ENCODE data around the gene LIN37. TPM values are rescaled to one million over a fixed set of nuclear protein-coding genes. Genes with fewer than 3 reads are reported as not detected.
A peak's percentile ranks its signal among the peaks of the same experiment; 100 is the strongest.

LIN37 gene
- total and polyA plus RNA-seq, 7 donors, result 3.1 to 26.8 (median 14.5) TPM

- Histone ChIP-seq H3K27me3 (ENCODE audit: insufficient read depth in 3 of 3, low read length in 2 of 3) (no peaks in the 10 kb centered on the region), H3K4me1 (peaks cover 12% of the 10 kb centered on the region), H3K4me3 (no peak overlapping the region), H3K36me3 (ENCODE audit: insufficient read depth in 1 of 2, low read depth in 1 of 2) (peaks cover 0 to 77% of the 10 kb centered on the region in 2 donors), H3K27ac (peak overlapping the region; percentile 69), H3K9me3 (no peaks in the 10 kb centered on the region)
- WGBS, 3 donors, result 69 to 91% (median 74%) methylated on average over 2 of the region's 2 CpGs
- TF ChIP-seq CTCF (IDR thresholded peaks at IDR 0.05), result no peak
- intact Hi-C loops (cut with DNase I), result loop anchor here in 1 of 2 donors (2.0 kb wide), 1 partner anchor 14 kb away; no protein-coding TSS in a partner anchor
- ATAC-seq (no peak), DNase-seq (no peak)
Measured at GRCh38 chr19:35738887-35739229, 9.5 kb upstream of the LIN37 start.

GRCh38 chr19:35739275-35740107 lies 8.9 kb upstream of the LIN37 start:
- TF ChIP-seq CTCF (IDR thresholded peaks at IDR 0.05), result no peak
- peak overlapping the region; percentile 69 for H3K27ac ChIP-seq
- peaks cover 19% of the 10 kb centered on the region for H3K4me1 ChIP-seq
- ATAC-seq (no peak), DNase-seq (no peak)
- no peaks in the 10 kb centered on the region for H3K9me3 ChIP-seq
- H3K27me3 ChIP-seq (ENCODE audit: insufficient read depth in 3 of 3, low read length in 2 of 3), result no peaks in the 10 kb centered on the region
- intact Hi-C loops (cut with DNase I), result loop anchor here in 1 of 2 donors (2.0 kb wide), 1 partner anchor 15 kb away; no protein-coding TSS in a partner anchor
- peak overlapping the region; percentile 71 for H3K4me3 ChIP-seq
- peaks cover 0 to 75% of the 10 kb centered on the region in 2 donors for H3K36me3 ChIP-seq (ENCODE audit: insufficient read depth in 1 of 2, low read depth in 1 of 2)
- WGBS, 3 donors, result 65 to 66% (median 66%) methylated on average over 24 to 29 of the region's 29 CpGs

GRCh38 chr19:35740108-35740422 lies 8.3 kb upstream of the LIN37 start:
- Histone ChIP-seq H3K27me3 (ENCODE audit: insufficient read depth in 3 of 3, low read length in 2 of 3) (no peaks in the 10 kb centered on the region), H3K4me1 (peaks cover 19% of the 10 kb centered on the region), H3K36me3 (ENCODE audit: insufficient read depth in 1 of 2, low read depth in 1 of 2) (peaks cover 0 to 69% of the 10 kb centered on the region in 2 donors), H3K9me3 (no peaks in the 10 kb centered on the region), H3K4me3 (peak overlapping the region; percentile 71), H3K27ac (peak overlapping the region; percentile 69)
- WGBS, 3 donors, result 2 to 6% (median 4%) methylated on average over 16 of the region's 16 CpGs
- TF ChIP-seq CTCF (IDR thresholded peaks at IDR 0.05), result no peak
- intact Hi-C loops (cut with DNase I), result no loop called here
- ATAC-seq (no peak), DNase-seq (no peak)

- Histone ChIP-seq H3K27ac (peak overlapping the region; percentile 73), H3K36me3 (ENCODE audit: insufficient read depth in 1 of 2, low read depth in 1 of 2) (peaks cover 0 to 64% of the 10 kb centered on the region in 2 donors), H3K9me3 (no peaks in the 10 kb centered on the region), H3K27me3 (ENCODE audit: insufficient read depth in 3 of 3, low read length in 2 of 3) (no peaks in the 10 kb centered on the region), H3K4me1 (peaks cover 19% of the 10 kb centered on the region), H3K4me3 (peak overlapping the region; percentile 71)
- intact Hi-C loops (cut with DNase I), result no loop called here
- 0% methylated on average over 63 of the region's 63 CpGs for WGBS, 3 donors
- TF ChIP-seq CTCF (IDR thresholded peaks at IDR 0.05), result no peak
- ATAC-seq (peak; percentile 79 to 83 (median 82)), DNase-seq (peak; percentile 99)
Measured at GRCh38 chr19:35740423-35741202, 7.8 kb upstream of the LIN37 start.

All from psoas muscle (tissue), 8 donors.